Airway epithelial cell (primary cell): ENCODE data around the gene APOBEC3G. TPM values are rescaled to one million over a fixed set of nuclear protein-coding genes. Genes with fewer than 3 reads are reported as not detected.

Source experiments
- total RNA-seq: library from RNA; depleted of rRNA; stranded (reverse); fragments of >200 nt; gene quantifications from 2 replicates; pipeline ENCODE4 v1.2.3, GENCODE V29; 2015

The APOBEC3G gene
- 0.56 and 2.0 TPM in 2 replicates for total RNA-seq

DNA sequence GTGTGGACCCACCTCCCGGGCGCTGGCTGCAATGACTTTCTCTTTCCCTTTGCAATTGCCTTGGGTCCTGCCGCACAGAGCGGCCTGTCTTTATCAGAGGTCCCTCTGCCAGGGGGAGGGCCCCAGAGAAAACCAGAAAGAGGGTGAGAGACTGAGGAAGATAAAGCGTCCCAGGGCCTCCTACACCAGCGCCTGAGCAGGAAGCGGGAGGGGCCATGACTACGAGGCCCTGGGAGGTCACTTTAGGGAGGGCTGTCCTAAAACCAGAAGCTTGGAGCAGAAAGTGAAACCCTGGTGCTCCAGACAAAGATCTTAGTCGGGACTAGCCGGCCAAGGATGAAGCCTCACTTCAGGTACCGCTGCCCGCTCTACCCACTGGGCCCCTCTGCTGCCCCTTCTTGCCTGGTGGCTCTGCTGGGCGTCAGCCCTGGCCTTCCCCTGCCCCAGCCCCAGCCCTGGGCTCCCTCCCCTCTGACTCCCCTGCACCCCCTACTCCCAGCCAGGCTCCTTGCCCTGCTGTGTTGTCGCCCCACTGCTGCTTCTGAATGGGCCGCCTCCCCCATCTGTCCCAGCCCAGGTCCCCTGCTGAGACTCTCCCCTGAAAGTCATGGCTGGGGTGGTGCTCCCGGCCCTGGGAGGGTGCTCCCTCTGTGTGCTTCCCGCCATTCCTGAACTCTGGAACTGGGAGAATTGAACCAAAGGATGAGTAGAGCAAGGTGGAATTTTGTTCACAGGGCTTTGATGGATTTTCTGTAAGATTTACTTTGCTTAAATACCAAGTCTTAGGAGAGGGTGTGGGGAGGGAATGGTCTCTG, at the start of gene APOBEC3G:
Gene APOBEC3G (plus strand): TSS at position 250 of the 815 bp plus-strand sequence. CDS start 87 bp downstream, at position 337.

DNA sequence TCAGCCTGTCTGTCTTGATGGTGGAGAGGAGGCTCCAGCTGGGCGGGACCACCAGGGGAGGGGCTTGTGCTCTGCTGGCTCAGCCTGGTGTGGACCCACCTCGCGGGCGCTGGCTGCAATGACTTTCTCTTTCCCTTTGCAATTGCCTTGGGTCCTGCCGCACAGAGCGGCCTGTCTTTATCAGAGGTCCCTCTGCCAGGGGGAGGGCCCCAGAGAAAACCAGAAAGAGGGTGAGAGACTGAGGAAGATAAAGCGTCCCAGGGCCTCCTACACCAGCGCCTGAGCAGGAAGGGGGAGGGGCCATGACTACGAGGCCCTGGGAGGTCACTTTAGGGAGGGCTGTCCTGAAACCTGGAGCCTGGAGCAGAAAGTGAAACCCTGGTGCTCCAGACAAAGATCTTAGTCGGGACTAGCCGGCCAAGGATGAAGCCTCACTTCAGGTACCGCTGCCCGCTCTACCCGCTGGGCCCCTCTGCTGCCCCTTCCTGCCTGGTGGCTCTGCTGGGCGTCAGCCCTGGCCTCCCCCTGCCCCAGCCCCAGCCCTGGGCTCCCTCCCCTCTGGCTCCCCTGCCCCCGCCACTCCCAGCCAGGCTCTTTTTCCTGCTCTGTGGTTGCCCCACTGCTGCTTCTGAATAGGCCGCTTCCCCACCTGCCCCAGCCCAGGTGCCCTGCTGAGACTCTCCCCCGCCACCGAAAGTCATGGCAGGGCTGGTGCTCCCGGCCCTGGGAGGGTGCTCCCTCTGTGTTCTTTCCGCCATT, 36.4 kb upstream of the APOBEC3G start, which contains the start of gene APOBEC3F:
Gene APOBEC3F (plus strand): TSS at position 327 of the 759 bp plus-strand sequence. CDS start 97 bp downstream, at position 424.

DNA sequence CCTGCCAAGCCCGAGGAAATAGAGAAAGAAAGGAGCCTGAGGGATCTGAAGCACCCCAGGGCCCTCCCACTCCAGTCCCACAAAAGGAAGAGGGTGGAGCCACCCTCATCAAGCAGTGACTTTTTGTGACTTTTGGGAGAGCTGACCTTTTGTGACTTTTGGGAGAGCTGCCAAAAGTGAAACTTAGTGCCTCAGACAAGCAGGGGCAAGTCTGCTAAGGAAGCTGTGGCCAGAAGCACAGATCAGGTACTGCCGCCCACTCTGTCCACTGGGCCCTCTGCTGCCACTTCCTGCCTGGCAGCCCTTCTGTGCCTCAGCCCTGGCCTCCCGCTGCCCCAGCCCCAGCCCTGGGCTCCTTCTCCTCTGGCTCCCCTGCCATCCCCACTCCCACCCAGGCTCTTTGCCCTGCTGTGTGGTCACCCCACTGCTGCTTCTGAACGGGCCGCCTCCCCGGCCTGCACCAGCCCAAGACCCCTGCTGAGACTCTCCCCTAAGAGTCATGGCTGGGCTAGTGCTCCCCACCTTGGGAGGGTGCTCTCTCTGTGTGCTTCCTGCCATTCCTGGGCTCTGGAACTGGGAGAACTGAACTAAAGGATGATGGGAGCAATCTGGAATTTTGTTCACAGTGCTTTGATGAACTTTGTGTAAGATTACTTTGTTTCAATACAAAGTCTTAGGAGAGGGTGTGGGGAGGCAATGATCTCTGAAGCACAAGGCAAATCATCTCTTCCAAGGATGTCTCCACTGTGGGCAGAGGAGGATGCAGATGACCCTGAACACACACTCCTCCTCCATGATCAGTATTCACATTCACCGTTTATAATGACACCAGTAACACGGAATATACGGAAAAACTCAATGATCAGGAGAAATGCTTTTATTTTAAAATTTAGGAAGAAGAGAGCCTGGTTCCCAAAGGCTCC, 20.3 kb downstream of the APOBEC3G start, which contains the start of gene APOBEC3H:
Gene APOBEC3H (plus strand): TSS at position 147 of the 923 bp plus-strand sequence. CDS start 3,035 bp downstream, outside the sequence.

Other genes with a start within 250 kb of the APOBEC3G start
- 0.19 and 0.21 TPM in 2 replicates for gene NPTXR, start 233.2 kb upstream of the APOBEC3G start, total RNA-seq
- gene CBX6, start 205.1 kb upstream of the APOBEC3G start, total RNA-seq: 12.4 and 19.2 TPM in 2 replicates
- gene APOBEC3A, start 119.7 kb upstream of the APOBEC3G start, total RNA-seq: 0.49 TPM in 1 of 2 replicates, not detected in the other
- gene APOBEC3B, start 94.9 kb upstream of the APOBEC3G start, total RNA-seq: 0.70 and 1.3 TPM in 2 replicates
- 18.8 and 27.0 TPM in 2 replicates for gene APOBEC3C, start 63.0 kb upstream of the APOBEC3G start, total RNA-seq
- gene APOBEC3D, start 56.1 kb upstream of the APOBEC3G start, total RNA-seq: 0.14 TPM in 1 of 2 replicates, not detected in the other
- gene APOBEC3F, start 36.4 kb upstream of the APOBEC3G start, total RNA-seq: 2.1 and 4.2 TPM in 2 replicates
- 0.28 TPM in 1 of 2 replicates, not detected in the other for gene APOBEC3H, start 20.0 kb downstream of the APOBEC3G start, total RNA-seq
- 0.09 and 0.21 TPM in 2 replicates for gene CBX7, start 75.4 kb downstream of the APOBEC3G start, total RNA-seq
- gene PDGFB, start 167.7 kb downstream of the APOBEC3G start, total RNA-seq: 3.0 and 3.3 TPM in 2 replicates
- gene RPL3, start 242.3 kb downstream of the APOBEC3G start, total RNA-seq: 2,280 and 2,292 TPM in 2 replicates